MM.1S (cell line): ENCODE measurements around the gene TBC1D21.

Experiments
- DNase-seq: peaks from one replicate; pipeline ENCODE4 v3.0.0-alpha.2; 2015
- H2AFZ ChIP-seq: fragments of 300-600 bp; sonication (generic); 2 replicates; pipeline ENCODE4 v1.6.0; 2016; ENCODE audit warnings: antibody characterized with exemption, low read length
- H3F3A ChIP-seq: fragments of 300-600 bp; sonication (generic); 2 replicates; pipeline ENCODE4 v1.6.1; 2016; ENCODE audit warnings: mild to moderate bottlenecking, antibody characterized with exemption, low read length, moderate library complexity, mixed read lengths; ENCODE audit not compliant: insufficient read depth
- H3K27ac ChIP-seq: fragments of 300-600 bp; sonication (generic); 2 replicates; pipeline ENCODE4 v1.5.1; 2016; ENCODE audit warnings: mild to moderate bottlenecking, low read length
- H3K27me3 ChIP-seq: fragments of 300-600 bp; sonication (generic); replicated peaks from 2 replicates; pipeline ENCODE4 v1.6.0; 2016; ENCODE audit warnings: low read length; ENCODE audit not compliant: insufficient read depth
- H3K36me3 ChIP-seq: fragments of 300-600 bp; sonication (generic); replicated peaks from 2 replicates; pipeline ENCODE4 v1.6.1; 2016; ENCODE audit warnings: mild to moderate bottlenecking, low read length, mixed read lengths; ENCODE audit not compliant: insufficient read depth
- H3K4me1 ChIP-seq: fragments of 300-600 bp; sonication (generic); 2 replicates; pipeline ENCODE4 v1.6.1; 2016; ENCODE audit warnings: low read length, mixed read lengths
- H3K4me2 ChIP-seq: fragments of 300-600 bp; sonication (generic); 2 replicates; pipeline ENCODE4 v1.6.0; 2016; ENCODE audit warnings: low read depth, low read length
- H3K4me3 ChIP-seq: fragments of 300-600 bp; sonication (generic); 2 replicates; pipeline ENCODE4 v1.5.1; 2016; ENCODE audit warnings: low read length, mixed read lengths
- H3K79me2 ChIP-seq: fragments of 300-600 bp; sonication (generic); 2 replicates; pipeline ENCODE4 v1.6.1; 2016; ENCODE audit warnings: mixed run types, low read length, mixed read lengths
- H3K9ac ChIP-seq: fragments of 300-600 bp; sonication (generic); 2 replicates; pipeline ENCODE4 v1.6.1; 2016; ENCODE audit warnings: low read length, mixed read lengths
- H3K9me2 ChIP-seq: fragments of 300-600 bp; sonication (generic); replicated peaks from 2 replicates; pipeline ENCODE4 v1.6.1; 2016; ENCODE audit warnings: mild to moderate bottlenecking, low read length, mixed read lengths; ENCODE audit not compliant: insufficient read depth
- H3K9me3 ChIP-seq: fragments of 300-600 bp; sonication (generic); replicated peaks from 2 replicates; pipeline ENCODE4 v1.6.1; 2016; ENCODE audit warnings: mild to moderate bottlenecking, low read length, mixed read lengths; ENCODE audit not compliant: insufficient read depth
- H4K20me1 ChIP-seq: fragments of 300-600 bp; sonication (generic); 2 replicates; pipeline ENCODE4 v1.6.1; 2016; ENCODE audit warnings: mild to moderate bottlenecking, low read length, moderate library complexity, mixed read lengths; ENCODE audit not compliant: insufficient read depth
- EZH2 ChIP-seq: fragments of 300-600 bp; sonication (generic); optimal IDR thresholded peaks from 2 replicates; pipeline ENCODE3; 2017; ENCODE audit warnings: low read depth, mild to moderate bottlenecking, antibody characterized with exemption, low read length, mixed read lengths
- EZH2phosphoT487 ChIP-seq: fragments of 300-600 bp; sonication (generic); IDR thresholded peaks from 2 replicates; pipeline ENCODE4 v1.6.1; 2018; ENCODE audit warnings: antibody characterized with exemption, low read length
- TF ChIP-seq, protein P1 (sequence below): fragments of 300-600 bp; sonication (generic); IDR thresholded peaks from 2 replicates; pipeline ENCODE4 v1.5.1; 2016; ENCODE audit warnings: antibody characterized with exemption, low read length, mixed read lengths

The TBC1D21 gene

DNA sequence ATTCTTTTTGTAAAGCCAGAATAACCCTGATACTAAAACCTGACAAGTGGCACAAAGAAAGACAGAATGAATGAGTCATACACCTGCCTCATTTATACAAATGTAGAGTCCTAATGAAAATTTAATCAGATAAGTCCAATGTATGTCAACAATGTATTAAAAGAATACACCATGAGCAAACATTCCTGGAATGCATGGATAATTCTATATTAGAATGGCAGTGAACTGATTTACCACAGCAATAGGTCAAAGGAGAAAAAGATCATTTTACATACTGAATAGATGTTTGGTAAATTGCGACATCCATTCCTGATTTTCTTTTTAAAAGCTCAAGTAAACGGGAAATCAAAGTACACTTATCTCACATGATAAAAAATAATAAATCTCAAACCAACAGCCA is 41.7 kb downstream of the TBC1D21 start:
- Histone ChIP-seq H3K4me1 (no peaks in the 10 kb centered on the region), H3K4me3 (no peak overlapping the region), H3K27me3 (peaks cover 3% of the 10 kb centered on the region; the same call in 1 of the 2 replicates), H2AFZ (no peak overlapping the region), H3K4me2 (no peak overlapping the region), H3K36me3 (no peaks in the 10 kb centered on the region), H4K20me1 (no peaks in the 10 kb centered on the region), H3K9me3 (no peaks in the 10 kb centered on the region), H3F3A (no peaks in the 10 kb centered on the region), H3K9ac (no peak overlapping the region), H3K27ac (no peak overlapping the region), H3K9me2 (no peaks in the 10 kb centered on the region), H3K79me2 (no peaks in the 10 kb centered on the region)
- DNase-seq, result no peak
- TF ChIP-seq EZH2 (no peak), EZH2phosphoT487 (no peak)
- TF ChIP-seq, protein P1, sequence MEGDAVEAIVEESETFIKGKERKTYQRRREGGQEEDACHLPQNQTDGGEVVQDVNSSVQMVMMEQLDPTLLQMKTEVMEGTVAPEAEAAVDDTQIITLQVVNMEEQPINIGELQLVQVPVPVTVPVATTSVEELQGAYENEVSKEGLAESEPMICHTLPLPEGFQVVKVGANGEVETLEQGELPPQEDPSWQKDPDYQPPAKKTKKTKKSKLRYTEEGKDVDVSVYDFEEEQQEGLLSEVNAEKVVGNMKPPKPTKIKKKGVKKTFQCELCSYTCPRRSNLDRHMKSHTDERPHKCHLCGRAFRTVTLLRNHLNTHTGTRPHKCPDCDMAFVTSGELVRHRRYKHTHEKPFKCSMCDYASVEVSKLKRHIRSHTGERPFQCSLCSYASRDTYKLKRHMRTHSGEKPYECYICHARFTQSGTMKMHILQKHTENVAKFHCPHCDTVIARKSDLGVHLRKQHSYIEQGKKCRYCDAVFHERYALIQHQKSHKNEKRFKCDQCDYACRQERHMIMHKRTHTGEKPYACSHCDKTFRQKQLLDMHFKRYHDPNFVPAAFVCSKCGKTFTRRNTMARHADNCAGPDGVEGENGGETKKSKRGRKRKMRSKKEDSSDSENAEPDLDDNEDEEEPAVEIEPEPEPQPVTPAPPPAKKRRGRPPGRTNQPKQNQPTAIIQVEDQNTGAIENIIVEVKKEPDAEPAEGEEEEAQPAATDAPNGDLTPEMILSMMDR, result no peak

GRCh38 chr15:73918784-73919183 is 45.4 kb downstream of the TBC1D21 start:
- no peak overlapping the region for H3K9ac ChIP-seq
- no peaks in the 10 kb centered on the region for H4K20me1 ChIP-seq
- DNase-seq, result no peak
- H3K4me3 ChIP-seq, result no peak overlapping the region
- no peaks in the 10 kb centered on the region for H3K9me2 ChIP-seq
- H3K4me1 ChIP-seq, result no peaks in the 10 kb centered on the region
- no peak overlapping the region for H2AFZ ChIP-seq
- no peaks in the 10 kb centered on the region for H3F3A ChIP-seq
- no peaks in the 10 kb centered on the region for H3K36me3 ChIP-seq
- no peak overlapping the region for H3K4me2 ChIP-seq
- no peaks in the 10 kb centered on the region for H3K9me3 ChIP-seq
- TF ChIP-seq, protein P1, result no peak
- TF ChIP-seq EZH2phosphoT487 (no peak), EZH2 (no peak)
- peaks cover 12% of the 10 kb centered on the region; the same call in 1 of the 2 replicates for H3K27me3 ChIP-seq
- no peak overlapping the region for H3K27ac ChIP-seq
- no peaks in the 10 kb centered on the region for H3K79me2 ChIP-seq

GRCh38 chr15:73919706-73920105 is 46.3 kb downstream of the TBC1D21 start:
- TF ChIP-seq, protein P1, result no peak
- TF ChIP-seq EZH2phosphoT487 (no peak), EZH2 (no peak)
- H3K4me3 ChIP-seq, result no peak overlapping the region
- H3K27ac ChIP-seq, result no peak overlapping the region
- no peaks in the 10 kb centered on the region for H3K4me1 ChIP-seq
- H3K9ac ChIP-seq, result no peak overlapping the region
- no peaks in the 10 kb centered on the region for H3K36me3 ChIP-seq
- no peak for DNase-seq
- no peaks in the 10 kb centered on the region for H3F3A ChIP-seq
- peaks cover 14% of the 10 kb centered on the region for H3K27me3 ChIP-seq
- no peak overlapping the region for H3K4me2 ChIP-seq
- H3K9me2 ChIP-seq, result no peaks in the 10 kb centered on the region
- no peaks in the 10 kb centered on the region for H4K20me1 ChIP-seq
- no peak overlapping the region for H2AFZ ChIP-seq
- H3K79me2 ChIP-seq, result no peaks in the 10 kb centered on the region
- no peaks in the 10 kb centered on the region for H3K9me3 ChIP-seq
